ENCODE results near the gene FSHB.

GRCh38 chr11:30282289-30282631 is 51.4 kb downstream of the FSHB start:
- no peak for TF ChIP-seq CTCF (IDR thresholded peaks at IDR 0.05)
- TF ChIP-seq POLR2A (IDR thresholded peaks at IDR 0.05), result no peak
